ENCODE measurements around the gene FBLN2. TPM values are rescaled to one million over a fixed set of nuclear protein-coding genes. Genes with fewer than 3 reads are reported as not detected.

Gene FBLN2
- total RNA-seq, 1 donor from 2014 or later: 35.5 TPM

- Histone ChIP-seq H3K9me3 (ENCODE audit: control insufficient read depth in 3 of 3, low read length in 3 of 3) (no peaks in the 10 kb centered on the region), H3K9ac (ENCODE audit: low read depth in 1 of 3, low read length in 3 of 3) (no peak overlapping the region), H3K27me3 (ENCODE audit: control insufficient read depth in 3 of 3, insufficient read depth in 3 of 3, low read length in 3 of 3) (peaks cover 14 to 29% (median 26%) of the 10 kb centered on the region in 3 donors), H3K27ac (ENCODE audit: low read depth, low read length) (no peak overlapping the region), H3K4me1 (ENCODE audit: control insufficient read depth in 3 of 3, insufficient read depth in 3 of 3, low read length in 3 of 3) (no peaks in the 10 kb centered on the region), H3K36me3 (ENCODE audit: control insufficient read depth in 3 of 3, insufficient read depth in 3 of 3, low read length in 3 of 3) (no peaks in the 10 kb centered on the region), H3K4me3 (ENCODE audit: low read length in 3 of 3) (no peak overlapping the region)
Measured at GRCh38 chr3:13674538-13675185, 125.7 kb downstream of the FBLN2 start.

DNA sequence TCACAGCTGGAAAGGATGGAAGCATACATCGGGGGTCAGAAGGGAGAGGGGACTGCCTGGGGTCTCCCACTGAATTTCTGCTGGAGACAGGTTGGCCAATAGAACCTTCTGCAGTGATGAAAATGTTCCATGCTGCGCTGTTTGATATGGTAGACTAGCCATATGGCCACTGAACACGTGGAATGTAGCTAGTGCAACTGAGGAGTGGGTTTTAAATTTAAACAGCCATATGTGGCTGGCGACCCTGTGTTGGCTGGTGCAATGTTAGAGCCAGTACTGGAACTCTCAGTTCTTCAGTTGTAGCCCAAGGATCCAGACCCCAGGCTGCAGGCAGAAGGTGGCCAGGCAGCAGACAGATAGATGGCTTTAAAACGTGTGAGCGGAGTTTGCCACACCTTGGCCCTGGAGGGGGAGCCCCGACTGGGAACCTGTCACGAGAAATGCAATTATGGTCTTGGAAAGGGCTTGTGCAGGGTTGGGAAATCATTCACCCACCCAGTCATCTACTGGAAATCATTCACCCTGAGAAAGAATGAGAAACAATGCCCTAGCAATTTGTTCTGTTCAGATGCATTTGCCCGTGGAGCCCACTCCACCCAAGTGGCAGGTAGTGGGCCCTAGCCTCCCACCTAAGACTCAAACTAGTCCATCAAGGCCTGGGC lies 127.6 kb downstream of the FBLN2 start:
- Histone ChIP-seq H3K27me3 (ENCODE audit: control insufficient read depth in 3 of 3, insufficient read depth in 3 of 3, low read length in 3 of 3) (peaks cover 23 to 36% (median 27%) of the 10 kb centered on the region in 3 donors), H3K4me3 (ENCODE audit: low read length in 3 of 3) (no peak overlapping the region), H3K9me3 (ENCODE audit: control insufficient read depth in 3 of 3, low read length in 3 of 3) (no peaks in the 10 kb centered on the region), H3K36me3 (ENCODE audit: control insufficient read depth in 3 of 3, insufficient read depth in 3 of 3, low read length in 3 of 3) (no peaks in the 10 kb centered on the region), H3K4me1 (ENCODE audit: control insufficient read depth in 3 of 3, insufficient read depth in 3 of 3, low read length in 3 of 3) (no peaks in the 10 kb centered on the region), H3K27ac (ENCODE audit: low read depth, low read length) (no peak overlapping the region), H3K9ac (ENCODE audit: low read depth in 1 of 3, low read length in 3 of 3) (no peak overlapping the region)

DNA sequence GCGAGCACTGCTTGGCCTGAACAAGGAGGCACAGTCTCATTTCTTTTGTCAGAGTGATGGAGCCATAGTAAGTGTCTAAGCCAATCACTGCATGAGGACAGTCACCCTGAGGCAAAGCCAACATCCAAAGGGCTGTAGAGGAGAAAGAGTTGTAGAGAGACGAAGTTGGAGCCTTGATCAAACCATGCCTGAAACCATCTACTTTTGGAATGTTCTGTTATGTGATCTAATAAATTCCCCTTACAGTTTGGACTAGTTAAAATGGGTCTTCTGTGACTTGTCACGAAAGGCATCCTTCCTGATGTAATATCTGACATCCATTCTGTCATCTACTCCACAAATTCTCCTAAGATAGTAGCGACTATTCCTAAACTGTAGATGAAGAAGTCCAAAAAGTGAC lies 128.3 kb downstream of the FBLN2 start:
- H3K4me3 ChIP-seq (ENCODE audit: low read length in 3 of 3): no peak overlapping the region
- peaks cover 26 to 42% (median 29%) of the 10 kb centered on the region in 3 donors for H3K27me3 ChIP-seq (ENCODE audit: control insufficient read depth in 3 of 3, insufficient read depth in 3 of 3, low read length in 3 of 3)
- H3K36me3 ChIP-seq (ENCODE audit: control insufficient read depth in 3 of 3, insufficient read depth in 3 of 3, low read length in 3 of 3): no peaks in the 10 kb centered on the region
- H3K9ac ChIP-seq (ENCODE audit: low read depth in 1 of 3, low read length in 3 of 3): no peak overlapping the region
- H3K4me1 ChIP-seq (ENCODE audit: control insufficient read depth in 3 of 3, insufficient read depth in 3 of 3, low read length in 3 of 3): no peaks in the 10 kb centered on the region
- no peak overlapping the region for H3K27ac ChIP-seq (ENCODE audit: low read depth, low read length)
- H3K9me3 ChIP-seq (ENCODE audit: control insufficient read depth in 3 of 3, low read length in 3 of 3): no peaks in the 10 kb centered on the region

DNA sequence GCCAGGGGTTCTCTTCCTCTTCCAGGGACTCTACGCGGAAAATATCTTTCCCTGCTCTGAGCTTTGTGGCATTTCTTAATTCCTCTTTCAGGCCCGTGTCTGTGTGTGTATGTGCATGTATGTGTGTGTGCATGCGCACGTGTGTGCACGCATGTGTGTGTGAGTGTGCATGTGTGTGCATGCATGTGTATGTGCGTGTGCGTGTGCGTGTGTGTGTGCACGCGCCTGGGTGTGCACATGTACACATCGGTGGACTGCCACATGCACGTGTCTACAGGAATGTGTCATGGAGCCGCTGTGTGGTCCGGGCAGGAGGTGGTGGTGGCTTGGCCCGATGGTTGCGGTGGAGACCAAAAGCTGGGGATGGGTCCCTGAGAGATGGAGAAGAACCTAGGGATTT lies 133.0 kb downstream of the FBLN2 start:
- no peak overlapping the region for H3K27ac ChIP-seq (ENCODE audit: low read depth, low read length)
- H3K9ac ChIP-seq (ENCODE audit: low read depth in 1 of 3, low read length in 3 of 3): no peak overlapping the region
- no peak overlapping the region for H3K4me3 ChIP-seq (ENCODE audit: low read length in 3 of 3)
- H3K9me3 ChIP-seq (ENCODE audit: control insufficient read depth in 3 of 3, low read length in 3 of 3): no peaks in the 10 kb centered on the region
- H3K36me3 ChIP-seq (ENCODE audit: control insufficient read depth in 3 of 3, insufficient read depth in 3 of 3, low read length in 3 of 3): no peaks in the 10 kb centered on the region
- H3K4me1 ChIP-seq (ENCODE audit: control insufficient read depth in 3 of 3, insufficient read depth in 3 of 3, low read length in 3 of 3): no peaks in the 10 kb centered on the region
- H3K27me3 ChIP-seq (ENCODE audit: control insufficient read depth in 3 of 3, insufficient read depth in 3 of 3, low read length in 3 of 3): peaks cover 20 to 37% (median 26%) of the 10 kb centered on the region in 3 donors

- H3K27ac ChIP-seq (ENCODE audit: low read depth, low read length): no peak overlapping the region
- H3K9ac ChIP-seq (ENCODE audit: low read depth in 1 of 3, low read length in 3 of 3): no peak overlapping the region
- no peak overlapping the region for H3K4me3 ChIP-seq (ENCODE audit: low read length in 3 of 3)
- H3K9me3 ChIP-seq (ENCODE audit: control insufficient read depth in 3 of 3, low read length in 3 of 3): no peaks in the 10 kb centered on the region
- H3K27me3 ChIP-seq (ENCODE audit: control insufficient read depth in 3 of 3, insufficient read depth in 3 of 3, low read length in 3 of 3): peaks cover 16 to 35% (median 26%) of the 10 kb centered on the region in 3 donors
- H3K4me1 ChIP-seq (ENCODE audit: control insufficient read depth in 3 of 3, insufficient read depth in 3 of 3, low read length in 3 of 3): no peaks in the 10 kb centered on the region
- no peaks in the 10 kb centered on the region for H3K36me3 ChIP-seq (ENCODE audit: control insufficient read depth in 3 of 3, insufficient read depth in 3 of 3, low read length in 3 of 3)
Measured at GRCh38 chr3:13682331-13683013, 133.5 kb downstream of the FBLN2 start.

DNA sequence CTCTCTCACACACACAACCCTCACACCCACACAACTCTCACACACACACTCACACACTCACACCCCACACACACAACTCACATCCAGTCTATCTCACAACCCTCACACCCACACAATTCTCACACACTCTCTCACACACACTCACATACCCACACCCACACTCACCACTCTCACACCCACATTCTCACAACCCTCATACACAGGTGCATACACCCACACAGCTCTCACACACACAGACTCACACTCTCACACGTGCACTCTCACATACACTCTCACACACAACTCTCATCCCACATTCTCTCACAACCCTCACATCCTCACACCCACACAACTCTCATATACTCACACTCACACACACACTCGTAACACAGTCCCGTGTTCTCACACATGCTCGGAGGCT lies 134.4 kb downstream of the FBLN2 start:
- peaks cover 16 to 35% (median 30%) of the 10 kb centered on the region in 3 donors for H3K27me3 ChIP-seq (ENCODE audit: control insufficient read depth in 3 of 3, insufficient read depth in 3 of 3, low read length in 3 of 3)
- no peak overlapping the region for H3K9ac ChIP-seq (ENCODE audit: low read depth in 1 of 3, low read length in 3 of 3)
- H3K36me3 ChIP-seq (ENCODE audit: control insufficient read depth in 3 of 3, insufficient read depth in 3 of 3, low read length in 3 of 3): no peaks in the 10 kb centered on the region

GRCh38 chr3:13683772-13684171 lies 134.8 kb downstream of the FBLN2 start:
- H3K4me3 ChIP-seq (ENCODE audit: low read length in 3 of 3): no peak overlapping the region
- peaks cover 16 to 35% (median 30%) of the 10 kb centered on the region in 3 donors for H3K27me3 ChIP-seq (ENCODE audit: control insufficient read depth in 3 of 3, insufficient read depth in 3 of 3, low read length in 3 of 3)

More for the DNA sequence above, 134.4 kb downstream of the FBLN2 start:
- no peak overlapping the region for H3K27ac ChIP-seq (ENCODE audit: low read depth, low read length)
- no peaks in the 10 kb centered on the region for H3K9me3 ChIP-seq (ENCODE audit: control insufficient read depth in 3 of 3, low read length in 3 of 3)
- no peak overlapping the region for H3K4me3 ChIP-seq (ENCODE audit: low read length in 3 of 3)
- no peaks in the 10 kb centered on the region for H3K4me1 ChIP-seq (ENCODE audit: control insufficient read depth in 3 of 3, insufficient read depth in 3 of 3, low read length in 3 of 3)

DNA sequence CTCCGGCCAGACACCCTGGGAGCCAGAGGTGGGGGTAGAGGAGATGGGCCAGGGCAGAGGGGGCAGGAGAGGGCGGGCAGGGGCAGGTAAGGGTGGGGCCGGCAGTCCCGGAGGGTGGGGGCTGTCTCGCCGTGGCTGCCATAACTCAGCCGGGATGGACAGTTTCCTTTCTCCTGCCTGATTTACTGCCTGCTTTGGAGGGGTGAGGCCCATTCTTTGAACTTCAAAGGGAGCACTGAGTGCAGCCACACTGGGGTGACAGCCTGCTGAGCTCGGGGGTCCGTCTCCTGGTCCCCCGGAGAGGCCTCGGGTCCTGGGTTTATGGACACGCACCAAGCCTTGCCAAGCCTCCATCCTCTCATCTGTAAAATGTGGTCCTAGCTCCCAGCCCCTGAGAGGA lies 135.4 kb downstream of the FBLN2 start:
- Histone ChIP-seq H3K9me3 (ENCODE audit: control insufficient read depth in 3 of 3, low read length in 3 of 3) (no peaks in the 10 kb centered on the region), H3K4me1 (ENCODE audit: control insufficient read depth in 3 of 3, insufficient read depth in 3 of 3, low read length in 3 of 3) (peaks cover 0 to under 1% (median 0%) of the 10 kb centered on the region in 3 donors), H3K9ac (ENCODE audit: low read depth in 1 of 3, low read length in 3 of 3) (no peak overlapping the region), H3K27ac (ENCODE audit: low read depth, low read length) (no peak overlapping the region), H3K4me3 (ENCODE audit: low read length in 3 of 3) (no peak overlapping the region), H3K27me3 (ENCODE audit: control insufficient read depth in 3 of 3, insufficient read depth in 3 of 3, low read length in 3 of 3) (peaks cover 16 to 38% (median 30%) of the 10 kb centered on the region in 3 donors), H3K36me3 (ENCODE audit: control insufficient read depth in 3 of 3, insufficient read depth in 3 of 3, low read length in 3 of 3) (no peaks in the 10 kb centered on the region)

More at GRCh38 chr3:13683772-13684171, 134.8 kb downstream of the FBLN2 start:
- Histone ChIP-seq H3K9ac (ENCODE audit: low read depth in 1 of 3, low read length in 3 of 3) (no peak overlapping the region), H3K36me3 (ENCODE audit: control insufficient read depth in 3 of 3, insufficient read depth in 3 of 3, low read length in 3 of 3) (no peaks in the 10 kb centered on the region), H3K4me1 (ENCODE audit: control insufficient read depth in 3 of 3, insufficient read depth in 3 of 3, low read length in 3 of 3) (no peaks in the 10 kb centered on the region), H3K9me3 (ENCODE audit: control insufficient read depth in 3 of 3, low read length in 3 of 3) (no peaks in the 10 kb centered on the region), H3K27ac (ENCODE audit: low read depth, low read length) (no peak overlapping the region)

DNA sequence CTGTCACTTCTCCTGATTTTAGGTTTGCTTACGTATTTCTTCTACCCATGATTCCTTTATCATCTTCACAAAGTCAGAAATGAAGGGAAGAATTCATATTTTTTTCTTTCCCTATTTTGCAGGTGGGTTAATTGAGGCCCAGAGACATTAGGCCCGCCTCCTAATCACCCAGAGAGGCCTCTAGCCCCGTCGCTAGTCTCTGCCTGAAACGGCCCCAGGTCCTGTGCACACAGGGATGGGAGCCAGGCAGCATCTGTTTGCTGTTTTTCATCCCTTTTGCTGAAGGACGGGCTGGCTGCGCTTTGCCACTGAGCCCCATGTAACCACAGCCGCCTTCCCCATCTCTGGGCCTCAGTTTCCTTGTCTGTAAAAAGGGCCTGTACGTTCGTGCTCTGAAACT lies 135.9 kb downstream of the FBLN2 start:
- no peak overlapping the region for H3K27ac ChIP-seq (ENCODE audit: low read depth, low read length)
- peaks cover 16 to 42% (median 29%) of the 10 kb centered on the region in 3 donors for H3K27me3 ChIP-seq (ENCODE audit: control insufficient read depth in 3 of 3, insufficient read depth in 3 of 3, low read length in 3 of 3)
- H3K4me1 ChIP-seq (ENCODE audit: control insufficient read depth in 3 of 3, insufficient read depth in 3 of 3, low read length in 3 of 3): peaks cover 0 to 5% (median 4%) of the 10 kb centered on the region in 3 donors
- no peaks in the 10 kb centered on the region for H3K9me3 ChIP-seq (ENCODE audit: control insufficient read depth in 3 of 3, low read length in 3 of 3)
- no peaks in the 10 kb centered on the region for H3K36me3 ChIP-seq (ENCODE audit: control insufficient read depth in 3 of 3, insufficient read depth in 3 of 3, low read length in 3 of 3)
- no peak overlapping the region for H3K4me3 ChIP-seq (ENCODE audit: low read length in 3 of 3)
- no peak overlapping the region for H3K9ac ChIP-seq (ENCODE audit: low read depth in 1 of 3, low read length in 3 of 3)

DNA sequence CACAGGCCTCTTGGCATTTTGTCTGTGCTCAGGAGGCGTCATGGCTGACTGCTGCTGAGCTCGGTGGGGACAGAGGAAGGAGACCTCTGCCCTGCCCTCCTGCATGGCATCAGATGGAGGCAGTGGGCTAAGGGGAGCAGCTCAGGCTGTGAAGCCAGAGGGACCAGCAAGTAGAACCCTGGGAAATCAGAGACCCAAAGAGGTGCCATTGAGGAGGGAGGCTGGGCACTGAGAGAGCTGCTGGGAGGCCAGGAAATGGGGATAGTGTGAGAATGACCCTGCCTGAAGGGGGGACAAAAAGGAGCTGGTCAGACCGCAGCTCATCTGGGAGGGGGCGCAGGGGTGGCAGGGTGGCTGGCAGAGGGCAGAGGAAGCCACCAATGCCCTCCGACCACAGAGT lies 136.8 kb downstream of the FBLN2 start:
- no peaks in the 10 kb centered on the region for H3K36me3 ChIP-seq (ENCODE audit: control insufficient read depth in 3 of 3, insufficient read depth in 3 of 3, low read length in 3 of 3)
- peaks cover 10 to 34% (median 21%) of the 10 kb centered on the region in 3 donors for H3K27me3 ChIP-seq (ENCODE audit: control insufficient read depth in 3 of 3, insufficient read depth in 3 of 3, low read length in 3 of 3)
- no peak overlapping the region for H3K27ac ChIP-seq (ENCODE audit: low read depth, low read length)
- H3K9ac ChIP-seq (ENCODE audit: low read depth in 1 of 3, low read length in 3 of 3): no peak overlapping the region
- peaks cover 5 to 10% (median 6%) of the 10 kb centered on the region in 3 donors for H3K4me1 ChIP-seq (ENCODE audit: control insufficient read depth in 3 of 3, insufficient read depth in 3 of 3, low read length in 3 of 3)
- no peak overlapping the region for H3K4me3 ChIP-seq (ENCODE audit: low read length in 3 of 3)
- H3K9me3 ChIP-seq (ENCODE audit: control insufficient read depth in 3 of 3, low read length in 3 of 3): no peaks in the 10 kb centered on the region
